GM18519 (cell line): Measurements from ENCODE around the gene ATP2A3.

ENCODE experiments used
- ATAC-seq: cut with Tn5 transposase; IDR thresholded peaks from one replicate; pipeline ENCODE4 v1.9.1; 2021; ENCODE audit warnings: mild to moderate bottlenecking, moderate library complexity; ENCODE audit not compliant: unreplicated experiment, low FRiP score

ATP2A3 gene

GRCh38 chr17:3893720-3894116, 70.5 kb downstream of the ATP2A3 start:
- no peak for ATAC-seq

DNA sequence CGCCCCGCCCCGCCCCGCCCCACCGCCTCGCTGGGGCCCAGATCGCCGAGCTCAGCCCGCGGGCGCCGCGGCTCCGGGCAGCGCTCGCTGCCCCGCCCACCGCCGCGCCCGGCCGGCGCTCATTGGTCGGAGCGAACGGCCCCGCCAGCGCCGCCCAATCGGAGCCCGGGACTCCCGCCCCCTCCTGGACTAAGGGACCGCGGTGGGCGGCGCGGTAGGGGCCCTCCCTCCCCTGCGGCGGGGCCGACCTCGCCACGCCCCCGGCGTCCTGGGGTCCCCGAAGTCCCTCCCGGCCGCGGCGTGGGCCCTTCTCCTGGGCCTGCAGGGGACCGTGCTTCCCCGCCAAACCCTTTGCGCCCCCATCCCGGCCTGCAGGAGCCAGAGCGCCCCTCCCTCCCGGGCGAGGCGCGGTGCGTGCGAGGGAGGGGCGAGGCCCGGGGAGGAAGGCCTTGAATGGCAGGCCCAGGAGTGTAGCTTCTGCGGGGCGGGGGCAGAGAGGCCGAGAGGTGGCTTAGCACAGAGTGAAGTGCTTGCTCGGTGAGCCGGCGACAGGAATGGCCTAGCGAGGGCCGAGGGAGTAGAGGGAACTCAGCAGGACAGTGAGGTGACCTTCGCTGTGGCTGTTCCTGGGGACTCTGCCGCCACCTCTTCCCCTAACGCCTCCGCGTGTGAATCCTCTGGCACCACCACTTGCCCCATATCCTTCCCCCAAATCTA, 71.1 kb downstream of the ATP2A3 start, which contains the start of gene CAMKK1:
TSS of gene CAMKK1 (minus strand) at position 51 of the 717 bp plus-strand sequence. CDS start 7,366 bp downstream, outside the sequence.
- peak; percentile 54 for ATAC-seq

DNA sequence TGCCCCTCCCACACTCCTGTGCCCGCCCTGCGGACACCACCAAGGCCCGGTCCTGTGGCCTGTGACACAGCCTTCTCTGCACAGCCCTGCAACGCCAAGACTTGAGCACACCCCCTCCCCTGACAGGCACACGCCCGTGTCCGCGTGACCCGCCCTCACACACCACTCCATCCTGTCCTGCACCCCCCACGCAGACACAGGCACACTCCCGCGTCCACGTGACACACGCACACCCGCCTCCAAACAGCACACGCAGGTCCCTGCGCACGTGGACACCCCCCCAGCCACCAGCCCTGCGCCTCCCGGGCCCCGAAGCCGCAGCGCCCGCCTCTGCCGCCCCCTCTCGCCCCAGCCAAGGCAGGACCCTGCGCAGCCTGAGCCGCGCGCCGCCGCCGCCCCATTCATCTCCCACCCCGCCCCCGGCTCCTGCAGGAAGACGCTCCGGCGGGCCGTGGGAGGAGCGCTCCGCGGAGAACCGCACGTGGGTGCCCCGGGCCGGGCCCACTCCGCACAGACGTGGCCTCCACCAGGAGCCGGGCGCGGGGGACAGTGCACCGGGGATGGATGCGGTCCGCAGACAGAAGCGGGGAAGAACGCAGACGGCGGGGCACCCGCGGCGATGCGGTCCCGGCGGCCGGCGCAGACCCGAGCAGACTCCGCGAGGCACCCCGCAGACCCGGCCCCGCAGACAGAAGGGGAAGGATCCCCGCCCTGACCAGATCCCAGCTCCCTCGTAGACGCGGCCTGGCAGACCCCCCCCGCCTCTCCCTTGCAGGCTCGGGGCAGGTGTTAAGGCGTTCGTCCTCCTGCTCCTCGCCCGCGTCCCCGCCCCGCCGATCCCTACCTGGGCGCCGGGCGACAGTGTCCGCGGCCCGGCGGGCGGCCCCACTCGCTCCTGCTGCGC, 71.9 kb downstream of the ATP2A3 start:
- ATAC-seq, result no peak

DNA sequence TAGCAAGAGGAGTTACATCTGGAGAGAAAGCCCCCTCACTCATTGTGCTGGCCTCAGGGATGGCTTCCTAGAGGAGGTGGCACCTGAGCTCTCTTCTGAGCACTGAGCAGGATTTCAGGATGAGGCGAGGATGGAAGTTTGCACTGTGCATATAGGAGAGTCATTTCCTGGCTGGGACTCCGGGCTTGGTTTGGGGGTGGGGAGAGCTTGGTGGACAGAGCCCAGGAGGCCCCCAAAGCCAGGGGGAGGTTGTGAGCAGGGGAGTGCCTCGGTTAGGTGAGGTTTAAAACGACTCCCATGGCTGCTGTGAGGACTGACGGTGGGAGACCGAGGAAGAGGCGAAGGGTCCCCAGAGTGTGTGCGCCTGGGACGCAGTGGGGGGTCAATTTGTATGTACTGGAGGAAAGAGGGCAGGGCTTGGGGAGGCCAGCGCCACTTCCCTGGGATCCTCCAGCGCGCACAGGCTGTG, 72.6 kb downstream of the ATP2A3 start:
- no peak for ATAC-seq

GRCh38 chr17:3890878-3891219, 73.4 kb downstream of the ATP2A3 start:
- no peak for ATAC-seq

DNA sequence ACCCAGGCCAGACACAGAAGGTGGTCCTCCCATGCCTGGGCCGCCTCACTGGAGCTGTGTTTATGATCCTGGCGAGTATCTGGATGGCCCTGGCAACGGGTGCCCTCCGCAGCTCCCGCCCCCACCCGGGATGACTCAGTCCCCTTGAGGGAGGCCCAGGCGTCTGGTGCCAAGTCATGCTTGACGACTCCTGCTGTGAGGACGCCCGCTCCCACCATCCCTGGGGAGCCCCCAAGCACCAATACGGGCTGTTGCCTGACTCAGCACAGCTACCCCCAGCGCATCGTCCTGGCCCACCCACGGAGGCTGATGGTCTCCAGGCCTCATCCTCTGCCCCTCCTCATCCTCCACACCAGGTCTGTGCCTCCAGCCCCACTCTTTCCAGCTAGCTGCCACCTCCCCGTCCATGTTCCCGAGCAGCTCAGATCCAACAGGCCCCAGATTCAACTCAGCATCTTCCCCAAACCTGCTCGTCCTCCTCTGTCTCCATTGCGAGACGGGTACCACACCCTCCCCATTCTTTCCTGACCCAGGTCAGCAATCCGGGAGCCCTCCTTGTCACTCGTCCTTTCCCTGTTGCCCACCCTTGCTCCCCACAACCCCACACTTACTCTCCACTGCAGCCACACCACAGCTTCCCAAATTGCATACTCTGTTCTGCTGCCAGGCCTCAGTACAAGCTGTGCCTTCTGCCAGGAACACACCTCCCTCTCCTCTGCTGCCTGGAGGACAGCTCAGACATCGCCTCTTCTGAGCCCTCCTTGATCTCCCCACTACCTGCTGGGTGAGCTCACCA, 74.0 kb downstream of the ATP2A3 start:
- ATAC-seq, result no peak

DNA sequence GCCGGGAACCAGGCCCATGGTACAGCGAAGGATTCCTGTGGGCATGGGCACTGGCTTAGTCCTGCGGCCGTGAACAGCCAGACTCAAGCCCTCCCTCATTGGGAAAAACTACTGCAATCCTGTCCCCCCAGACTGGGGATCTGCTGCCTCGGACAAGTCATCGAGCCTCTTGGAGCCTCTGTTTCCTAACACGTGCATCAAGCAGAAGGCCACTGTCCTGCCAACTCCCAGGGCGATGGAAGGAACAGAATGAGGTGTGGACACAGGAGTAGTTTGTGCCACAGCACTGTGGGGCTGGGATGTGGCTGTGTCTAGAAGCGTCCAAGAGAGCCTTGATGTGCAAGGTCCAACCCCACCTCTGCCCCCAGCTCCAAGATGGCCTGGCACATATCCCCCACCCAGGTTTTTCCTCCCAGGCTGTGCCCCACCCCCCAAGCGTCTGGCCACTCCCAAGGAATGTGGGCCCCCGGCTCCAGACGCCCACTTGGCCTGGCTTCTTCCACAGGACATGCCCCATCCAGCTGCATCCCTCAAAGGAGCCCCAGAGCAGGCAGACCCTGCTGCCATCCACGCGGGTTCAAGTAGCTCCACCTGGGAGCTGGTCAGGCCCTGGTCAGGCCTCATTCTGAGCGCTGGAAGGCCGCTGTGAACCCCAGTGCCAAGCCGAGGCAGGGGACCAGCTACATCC, 74.8 kb downstream of the ATP2A3 start:
- ATAC-seq, result no peak

DNA sequence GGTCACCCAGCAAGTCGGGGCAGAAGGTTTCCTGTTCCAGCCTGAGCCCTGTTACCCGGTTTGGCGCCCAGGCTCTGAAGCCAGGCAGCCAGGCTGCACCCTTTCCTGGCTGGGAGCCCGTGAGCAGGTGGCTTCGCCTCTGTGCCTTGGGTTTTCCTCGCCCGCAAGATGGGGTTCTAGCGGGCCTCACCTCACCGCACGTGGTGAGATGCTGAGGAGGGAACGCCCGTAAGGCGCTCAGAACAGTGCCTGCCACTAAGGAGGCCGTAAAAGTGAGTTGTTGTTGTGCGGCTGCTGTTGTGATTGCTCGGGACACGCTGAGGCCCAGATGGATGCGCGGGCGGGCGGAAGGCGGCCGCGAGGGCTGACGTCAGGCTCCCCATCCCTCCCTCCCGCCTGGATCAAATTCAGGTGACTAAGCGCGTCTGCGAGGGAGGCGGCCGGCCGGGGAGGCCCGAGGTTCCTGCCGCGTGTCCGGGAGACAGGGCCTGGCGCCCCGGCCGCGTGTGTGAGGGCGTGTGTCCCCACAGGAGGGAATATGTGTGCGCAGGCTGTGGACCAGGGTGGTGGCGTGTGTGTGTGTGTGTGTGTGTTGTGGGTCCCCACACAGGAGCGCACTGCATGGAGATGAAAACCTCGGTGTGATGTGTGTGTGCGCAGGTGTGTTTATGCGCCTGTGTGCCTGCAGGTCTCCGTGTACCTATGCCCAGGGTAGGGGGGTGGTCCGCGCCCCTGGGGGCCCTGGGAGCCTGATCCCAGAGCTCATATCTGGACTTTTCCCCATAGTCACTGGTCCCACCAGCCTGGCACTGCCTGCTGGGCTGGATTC, 75.7 kb downstream of the ATP2A3 start:
- ATAC-seq, result no peak

GRCh38 chr17:3887804-3888203, 76.4 kb downstream of the ATP2A3 start:
- no peak for ATAC-seq

- ATAC-seq, result no peak
Measured at GRCh38 chr17:3887394-3887793, 76.8 kb downstream of the ATP2A3 start.

DNA sequence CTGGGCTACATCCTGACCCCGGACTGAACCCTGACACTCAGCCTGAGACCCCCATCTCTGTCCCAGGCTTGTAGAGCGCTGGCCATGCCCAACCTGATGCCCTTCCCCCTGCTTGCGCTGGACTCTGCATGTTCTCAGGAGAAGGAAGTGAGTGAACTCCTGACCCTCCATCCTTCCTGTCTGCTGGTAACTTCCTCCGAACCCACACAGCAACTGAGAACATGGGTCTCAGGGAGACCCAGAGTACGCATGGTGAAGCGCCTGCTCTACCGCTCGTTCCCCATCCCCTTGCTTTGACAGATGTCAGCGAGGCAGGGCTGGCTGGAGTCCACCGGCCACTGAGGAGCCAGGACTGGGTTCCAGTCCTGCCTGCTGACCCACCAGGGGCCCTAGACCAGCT, 77.5 kb downstream of the ATP2A3 start:
- ATAC-seq, result no peak

- no peak for ATAC-seq
Measured at GRCh38 chr17:3885970-3886369, 78.3 kb downstream of the ATP2A3 start.

GRCh38 chr17:3885271-3885670, 79.0 kb downstream of the ATP2A3 start:
- no peak for ATAC-seq

- no peak for ATAC-seq
Measured at GRCh38 chr17:3884188-3884587, 80.0 kb downstream of the ATP2A3 start.

DNA sequence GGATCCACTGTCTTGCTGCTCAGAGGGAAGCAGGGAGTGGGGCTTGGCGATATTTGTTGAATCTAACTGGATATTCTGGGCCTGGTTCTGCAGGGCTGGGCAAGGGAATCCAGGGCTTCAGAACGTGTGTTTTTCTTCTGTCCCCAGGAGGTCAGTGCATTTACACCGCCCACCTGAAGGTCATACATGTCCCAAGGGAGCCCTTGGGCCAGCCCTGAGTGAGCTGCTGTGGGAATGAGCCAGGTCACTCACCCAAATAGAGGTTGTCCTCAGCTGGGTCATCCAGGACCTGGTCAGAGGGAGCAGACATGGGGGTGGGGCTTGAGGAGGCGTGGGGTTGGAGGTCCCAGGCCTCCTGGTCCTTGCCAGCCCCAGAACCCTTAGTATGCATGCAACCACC, 82.0 kb downstream of the ATP2A3 start:
- ATAC-seq, result no peak

GRCh38 chr17:3880983-3881382, 83.3 kb downstream of the ATP2A3 start:
- no peak for ATAC-seq

DNA sequence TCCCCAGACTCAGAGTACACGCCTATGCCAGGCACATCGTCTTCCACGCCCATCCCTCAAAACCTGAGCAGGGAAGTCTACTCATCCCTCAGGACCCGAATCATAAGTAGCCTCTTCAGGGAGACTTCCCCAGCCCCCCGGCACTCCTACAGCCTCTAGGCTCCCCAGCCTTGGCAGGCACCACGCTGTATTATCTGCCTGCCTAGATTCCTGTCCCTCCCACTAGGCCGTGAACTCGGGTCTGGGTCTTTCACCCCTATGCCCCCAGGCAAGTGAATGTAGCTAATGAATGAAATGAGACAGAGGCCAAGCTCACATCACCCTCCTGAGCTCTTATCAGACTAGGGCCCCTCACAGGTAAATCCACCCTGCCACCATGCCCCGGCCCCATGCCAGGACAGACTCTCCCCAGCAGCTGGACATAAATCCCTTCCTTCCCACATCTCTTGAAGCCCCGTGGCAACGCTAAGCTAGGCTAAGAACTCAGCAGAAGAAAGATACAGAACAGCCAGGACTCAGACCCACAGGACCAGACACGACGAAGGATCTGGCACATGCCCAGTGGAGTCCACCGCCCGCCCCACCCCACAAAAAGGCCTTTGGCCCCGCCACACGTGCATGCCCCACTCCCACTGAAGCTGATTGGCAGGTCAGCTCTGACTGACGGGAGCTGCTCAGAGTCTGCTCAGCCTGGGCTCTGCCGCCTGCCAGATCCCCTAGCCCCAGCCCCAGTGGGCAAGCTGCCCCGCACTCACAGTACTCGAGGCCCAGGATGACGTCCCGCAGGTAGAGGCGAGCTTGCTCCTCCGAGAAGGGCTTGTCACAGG, 84.4 kb downstream of the ATP2A3 start:
- ATAC-seq, result no peak

DNA sequence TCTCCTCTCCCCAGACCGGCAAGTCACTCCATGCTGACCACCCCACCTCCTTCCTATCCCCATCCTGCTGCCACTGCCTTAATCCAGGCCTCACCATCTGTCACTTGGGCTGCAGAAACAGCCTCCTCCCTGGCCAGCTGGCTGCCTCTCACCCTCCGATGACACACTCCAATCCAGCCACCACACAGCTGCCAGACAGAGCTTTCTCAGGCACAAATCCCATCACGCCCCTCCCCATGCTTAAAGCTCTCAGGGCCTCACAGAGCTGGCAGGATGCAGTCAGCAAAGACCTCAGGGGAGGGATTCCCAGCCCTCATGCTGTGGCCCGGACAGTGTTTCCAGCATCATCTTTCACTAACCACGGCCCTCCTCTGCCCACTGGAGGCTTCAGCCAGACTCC, 85.1 kb downstream of the ATP2A3 start:
- ATAC-seq, result no peak

DNA sequence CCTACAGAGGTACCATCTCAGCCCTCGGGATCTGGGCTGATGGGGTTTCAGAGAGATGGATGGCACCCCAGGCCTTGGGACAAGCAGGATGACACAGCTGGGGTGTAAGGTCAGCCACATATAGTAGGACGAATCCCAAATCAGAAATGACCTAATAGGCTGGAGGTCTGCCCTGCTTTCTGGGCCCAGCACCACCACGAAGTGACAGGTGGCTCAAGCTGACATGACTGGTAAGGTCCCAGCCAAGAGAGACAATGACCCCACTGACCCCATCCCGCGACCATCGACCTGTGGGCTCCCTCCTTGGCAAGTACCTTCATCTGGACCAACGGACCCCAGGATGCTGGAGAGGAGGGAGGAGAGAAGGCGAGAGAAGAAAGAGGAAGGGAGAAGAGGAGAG, 87.0 kb downstream of the ATP2A3 start:
- ATAC-seq, result no peak
